ENCODE results near the gene HTR3C.
"Not testable (repeated sequence)": the region's sequence is repeated elsewhere in the genome, so short reads cannot be mapped to it uniquely, and the experiment has no call there.

HTR3C gene

DNA sequence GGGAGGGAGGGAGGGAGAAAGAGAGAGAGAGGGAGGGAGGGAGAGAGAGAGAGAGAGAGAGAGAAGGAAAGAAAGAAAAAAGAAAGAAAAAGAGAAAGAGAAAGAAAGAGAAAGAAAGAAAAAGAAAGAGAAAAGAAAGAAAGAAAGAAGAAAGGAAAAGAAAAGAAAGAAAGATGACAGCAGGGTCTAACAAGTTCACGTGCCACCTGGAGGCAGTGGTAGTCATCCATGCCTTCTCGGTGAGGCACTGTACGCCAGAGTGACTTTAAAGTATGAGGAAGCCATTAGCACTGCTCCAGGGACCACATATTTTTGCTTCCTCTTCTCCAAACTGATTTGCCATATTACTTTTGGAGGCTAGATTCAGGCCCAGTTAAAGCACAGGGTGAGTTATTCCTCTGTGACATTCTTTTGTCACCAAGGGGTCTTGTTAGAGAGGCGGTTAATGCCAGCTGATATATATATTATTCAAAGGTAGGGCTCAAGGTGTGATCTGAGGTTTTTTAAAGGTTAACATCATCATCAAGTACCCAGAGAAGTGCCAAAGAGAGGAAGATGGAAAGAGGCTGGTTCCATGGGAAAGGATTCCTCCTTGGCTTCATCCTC lies 21.6 kb upstream of the HTR3C start, which contains the start of gene HTR3D:
Gene HTR3D (plus strand): TSS at position 556 of the 606 bp plus-strand sequence. CDS start 0 bp downstream, at position 556.
- no peak for FAIRE-seq

DNA sequence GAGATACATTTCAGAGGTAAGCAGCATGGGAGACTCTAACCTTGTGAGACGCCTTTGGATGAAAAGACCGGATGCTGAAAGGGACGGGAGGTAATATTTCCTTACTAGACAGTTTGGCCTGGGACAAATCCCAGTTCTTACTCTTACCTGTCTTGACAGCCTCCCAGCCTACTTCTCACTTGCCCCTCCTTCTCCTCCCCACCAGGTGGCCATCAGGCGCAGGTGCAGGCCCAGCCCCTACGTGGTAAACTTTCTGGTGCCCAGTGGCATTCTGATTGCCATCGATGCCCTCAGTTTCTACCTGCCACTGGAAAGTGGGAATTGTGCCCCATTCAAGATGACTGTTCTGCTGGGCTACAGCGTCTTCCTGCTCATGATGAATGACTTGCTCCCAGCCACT lies 15.0 kb upstream of the HTR3C start:
- no peak for FAIRE-seq

DNA sequence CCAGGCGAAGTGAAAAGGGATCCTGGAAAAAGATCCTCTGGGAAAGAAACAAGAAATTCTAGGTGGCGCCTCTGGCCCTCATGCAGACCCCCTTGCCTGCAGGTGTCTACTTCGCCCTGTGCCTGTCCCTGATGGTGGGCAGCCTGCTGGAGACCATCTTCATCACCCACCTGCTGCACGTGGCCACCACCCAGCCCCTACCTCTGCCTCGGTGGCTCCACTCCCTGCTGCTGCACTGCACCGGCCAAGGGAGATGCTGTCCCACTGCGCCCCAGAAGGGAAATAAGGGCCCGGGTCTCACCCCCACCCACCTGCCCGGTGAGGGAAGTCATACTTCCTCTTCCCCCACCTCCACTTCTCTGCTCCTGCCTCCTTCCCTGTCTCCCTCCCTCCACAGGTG lies 14.5 kb upstream of the HTR3C start:
- not testable (repeated sequence) for FAIRE-seq

DNA sequence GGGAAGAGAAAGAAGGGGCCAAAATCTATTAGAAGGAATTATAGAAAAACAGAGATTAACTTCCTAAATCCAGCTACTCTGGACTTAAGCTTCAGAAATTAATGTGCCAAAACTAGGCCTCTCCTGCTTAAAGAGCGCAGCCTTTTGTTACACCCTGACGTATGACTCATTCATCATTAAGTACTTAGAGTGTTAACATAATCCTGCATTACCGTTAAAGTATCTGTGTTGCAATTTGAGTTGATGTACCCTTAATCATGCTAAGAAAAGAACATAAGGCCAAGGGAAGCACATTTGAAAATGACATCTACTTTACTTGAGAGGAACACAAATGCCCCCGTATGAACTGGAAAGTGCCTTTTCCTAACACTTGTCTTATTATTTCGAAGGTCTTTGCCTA lies 13.4 kb upstream of the HTR3C start:
- no peak for FAIRE-seq

DNA sequence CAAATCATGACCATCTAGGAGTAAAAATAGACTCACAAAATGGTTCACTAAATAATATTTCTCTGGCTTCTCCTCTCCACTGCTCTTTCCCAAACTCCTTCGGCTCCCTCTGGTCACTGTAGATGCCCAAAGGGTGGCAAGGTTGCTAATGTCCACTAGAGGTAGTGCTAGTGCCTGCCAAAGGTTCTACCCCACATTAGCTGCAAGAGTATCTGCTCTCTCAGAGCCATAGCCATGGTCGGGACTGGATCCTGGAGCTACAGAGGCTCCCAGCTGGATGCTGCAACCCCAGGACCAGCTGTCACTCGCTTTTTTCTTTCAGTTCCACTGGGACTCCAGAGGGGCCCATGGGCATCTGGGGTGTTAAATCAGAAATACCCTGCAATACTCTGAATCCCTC lies 12.8 kb upstream of the HTR3C start:
- no peak for FAIRE-seq

DNA sequence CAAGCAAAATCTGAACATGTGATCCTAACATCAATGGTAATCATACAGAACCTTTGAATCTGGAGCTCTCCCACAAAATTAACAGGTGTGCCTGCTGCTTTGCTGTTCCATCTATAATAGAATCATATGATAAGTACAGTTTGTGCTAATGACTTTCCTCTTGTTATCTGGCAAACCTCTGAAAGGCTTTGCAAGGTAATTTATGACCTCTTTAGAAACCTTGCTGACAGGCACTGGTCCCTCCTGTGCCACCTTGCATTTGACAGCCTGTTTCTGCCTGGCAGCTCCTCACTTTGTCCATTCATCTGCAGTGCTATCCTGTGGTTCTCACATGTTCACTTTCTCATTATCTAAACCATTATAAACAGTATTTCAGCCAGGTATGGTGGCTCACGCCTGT lies 10.2 kb upstream of the HTR3C start:
- no peak for FAIRE-seq

DNA sequence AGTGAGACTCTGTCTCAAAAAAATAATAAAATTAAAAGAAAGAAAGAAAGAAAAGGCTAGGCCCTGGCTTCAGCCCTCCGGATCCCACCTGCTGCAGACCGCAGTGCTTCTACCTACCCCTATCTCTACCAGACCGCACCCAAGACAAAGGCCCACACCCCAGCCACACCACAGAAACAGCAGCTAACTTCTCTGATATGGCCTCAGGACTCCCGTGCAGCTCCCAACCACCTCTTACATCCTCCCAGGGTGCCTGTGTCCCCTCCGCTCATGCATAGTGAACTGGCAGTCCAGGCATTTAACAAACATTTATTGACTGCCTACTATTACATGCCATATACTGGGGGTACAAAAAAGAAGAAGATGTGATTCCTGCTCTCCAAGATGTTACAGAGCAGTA lies 6.9 kb upstream of the HTR3C start:
- no peak for FAIRE-seq

DNA sequence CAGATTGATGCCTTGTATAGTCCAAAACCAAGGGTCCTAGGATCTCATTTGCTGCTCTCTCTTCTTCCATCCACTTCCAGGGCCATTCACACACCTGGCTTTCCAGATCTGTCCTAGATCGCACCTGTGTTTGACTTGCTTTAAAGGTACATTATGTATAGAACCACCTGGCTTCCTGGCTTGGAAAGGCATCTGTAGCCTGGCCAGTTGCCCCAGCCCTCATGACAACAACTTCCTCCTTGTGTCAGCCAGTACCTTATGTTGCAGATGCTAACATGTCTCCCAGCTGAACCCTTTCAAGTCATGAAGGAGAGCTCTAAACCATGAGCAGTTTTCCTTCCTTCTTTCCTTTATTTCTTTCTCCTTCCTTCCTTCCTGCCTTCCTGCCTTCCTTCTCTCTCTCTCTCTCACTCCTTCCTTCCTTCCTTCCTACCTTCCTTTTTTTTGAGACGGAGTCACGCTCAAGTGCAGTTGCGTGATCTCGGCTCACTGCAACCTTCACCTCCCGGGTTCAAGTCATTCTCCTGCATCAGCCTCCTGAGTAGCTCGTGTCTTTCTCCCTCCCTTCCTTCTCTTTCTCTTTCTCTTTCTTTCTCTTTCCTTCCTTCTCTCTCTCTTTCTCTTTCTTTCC lies 2.5 kb upstream of the HTR3C start:
- FAIRE-seq: no peak

DNA sequence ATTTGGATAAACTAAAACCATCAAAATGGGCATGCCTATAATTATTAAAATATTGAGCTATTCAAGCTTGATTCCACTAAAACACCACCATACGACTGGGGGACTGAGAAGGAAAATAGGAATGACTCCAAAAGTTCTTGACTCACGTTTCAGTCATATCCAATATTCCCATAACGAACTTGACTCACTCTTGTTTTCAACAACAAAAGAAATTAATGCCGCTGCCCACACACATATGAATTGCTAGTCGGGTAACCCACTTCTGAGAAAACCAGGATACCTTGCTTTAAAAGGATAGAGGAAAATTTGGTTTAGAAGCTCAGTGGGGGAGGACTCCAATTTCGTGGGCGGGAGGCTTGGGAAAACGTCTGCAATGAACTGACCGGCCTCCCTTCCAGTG lies 5.2 kb downstream of the HTR3C start:
- no peak for FAIRE-seq

DNA sequence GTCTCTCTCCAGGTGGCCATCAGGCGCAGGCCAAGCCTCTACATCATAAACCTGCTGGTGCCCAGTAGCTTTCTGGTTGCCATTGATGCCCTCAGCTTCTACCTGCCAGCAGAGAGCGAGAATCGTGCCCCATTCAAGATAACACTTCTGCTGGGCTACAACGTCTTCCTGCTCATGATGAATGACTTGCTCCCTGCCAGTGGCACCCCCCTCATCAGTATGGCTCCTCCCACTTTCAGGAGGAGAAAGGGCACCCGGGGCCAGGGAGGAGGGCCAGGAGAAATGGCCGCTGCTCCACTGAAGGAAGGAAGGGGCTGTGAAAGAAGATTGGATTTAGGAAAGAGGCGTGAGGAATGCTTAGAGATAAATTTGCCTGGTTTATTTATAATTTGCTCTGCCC lies 6.6 kb downstream of the HTR3C start:
- no peak for FAIRE-seq

DNA sequence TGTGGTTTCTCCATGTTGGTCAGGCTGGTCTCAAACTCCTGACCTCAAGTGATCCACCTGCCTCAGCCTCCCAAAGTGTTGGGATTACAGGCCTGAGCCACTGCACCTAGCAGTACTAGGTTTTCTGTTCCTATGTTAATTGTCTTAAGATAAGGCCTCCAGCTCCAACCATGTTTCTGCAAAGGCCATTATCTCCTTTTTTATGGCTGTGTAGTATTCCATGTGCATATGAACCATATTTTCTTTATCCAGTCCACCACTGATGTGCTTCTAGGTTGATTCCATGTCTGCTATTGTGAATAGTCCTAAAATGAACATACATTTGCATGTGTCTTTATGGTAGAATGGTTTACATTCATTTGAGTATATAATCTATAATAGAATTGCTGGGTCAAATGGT lies 9.8 kb downstream of the HTR3C start:
- no peak for FAIRE-seq

DNA sequence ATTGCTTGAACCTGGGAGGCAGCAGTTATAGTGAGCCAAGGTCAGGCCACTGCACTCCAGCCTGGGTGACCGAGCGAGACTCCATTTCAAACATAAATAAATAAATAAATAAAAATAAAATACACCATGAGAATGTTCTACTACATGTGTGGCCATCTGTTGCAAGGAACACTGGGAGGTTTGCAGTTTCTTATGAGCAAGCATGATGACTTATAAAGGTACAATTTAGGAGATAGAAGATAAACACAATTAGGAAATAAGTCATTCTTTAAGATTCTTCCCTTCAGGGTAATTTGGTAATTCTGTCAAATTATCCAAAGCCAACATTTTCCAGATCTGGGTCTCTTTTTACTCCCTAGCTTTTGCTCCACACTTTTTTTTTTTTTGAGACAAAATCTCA lies 13.4 kb downstream of the HTR3C start:
- no peak for FAIRE-seq

DNA sequence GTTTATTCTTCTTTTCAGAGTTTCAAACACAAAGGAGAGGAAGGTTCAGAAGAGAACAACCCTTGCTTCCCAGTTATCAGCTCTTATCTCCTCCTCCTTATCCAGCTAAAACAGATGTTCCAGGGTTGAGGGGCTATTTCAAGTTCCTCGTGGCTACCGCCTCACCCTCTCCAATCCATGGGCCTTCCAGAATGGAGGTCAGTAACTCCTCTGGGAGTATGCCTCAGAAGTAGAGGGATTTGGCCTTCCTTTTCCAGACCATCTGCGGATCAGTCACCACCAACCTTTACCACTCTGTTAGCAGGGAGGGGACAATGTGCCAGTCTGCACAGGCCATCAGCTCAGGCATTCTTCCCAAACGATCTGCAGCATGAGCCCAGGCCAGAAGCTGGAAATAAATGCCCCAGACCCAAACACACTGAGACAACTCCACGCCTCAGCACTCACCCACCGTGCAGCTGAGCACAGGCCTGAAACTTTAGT lies 14.8 kb downstream of the HTR3C start:
- FAIRE-seq: no peak

DNA sequence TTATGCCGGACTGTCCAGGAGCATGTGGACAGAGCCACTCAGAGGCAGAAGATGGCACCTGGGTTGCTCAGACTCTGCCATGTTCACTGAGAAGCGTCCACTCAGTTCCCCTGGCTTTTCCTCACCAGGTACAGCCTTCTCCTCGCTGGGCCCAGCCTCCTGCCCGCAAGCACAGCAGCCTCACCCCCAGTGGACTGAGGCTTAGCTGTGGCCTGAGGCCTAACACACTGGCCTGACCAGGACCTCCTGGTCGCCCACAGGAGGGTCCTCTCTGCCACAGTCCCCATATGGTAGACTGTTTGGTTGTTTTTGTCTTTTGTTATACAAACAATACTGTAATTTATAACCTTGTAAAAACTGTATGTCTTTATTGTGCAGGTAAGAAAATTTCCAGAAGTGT lies 15.5 kb downstream of the HTR3C start:
- no peak for FAIRE-seq

DNA sequence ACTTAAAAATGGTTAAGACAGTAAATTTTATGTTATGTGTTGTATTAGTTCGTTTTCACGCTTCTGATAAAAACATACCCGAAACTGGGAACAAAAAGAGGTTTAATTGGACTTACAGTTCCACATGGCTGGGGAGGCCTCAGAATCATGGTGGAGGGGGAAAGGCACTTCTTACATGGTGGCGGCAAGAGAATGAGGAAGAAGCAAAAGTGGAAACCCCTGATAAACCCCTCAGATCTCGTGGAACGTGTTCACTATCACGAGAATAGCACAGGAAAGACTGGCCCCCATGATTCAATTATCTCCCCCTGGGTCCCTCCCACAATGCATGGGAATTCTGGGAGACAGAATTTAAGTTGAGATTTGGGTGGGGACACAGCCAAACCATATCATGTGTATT lies 18.3 kb downstream of the HTR3C start:
- FAIRE-seq: not testable (repeated sequence)

DNA sequence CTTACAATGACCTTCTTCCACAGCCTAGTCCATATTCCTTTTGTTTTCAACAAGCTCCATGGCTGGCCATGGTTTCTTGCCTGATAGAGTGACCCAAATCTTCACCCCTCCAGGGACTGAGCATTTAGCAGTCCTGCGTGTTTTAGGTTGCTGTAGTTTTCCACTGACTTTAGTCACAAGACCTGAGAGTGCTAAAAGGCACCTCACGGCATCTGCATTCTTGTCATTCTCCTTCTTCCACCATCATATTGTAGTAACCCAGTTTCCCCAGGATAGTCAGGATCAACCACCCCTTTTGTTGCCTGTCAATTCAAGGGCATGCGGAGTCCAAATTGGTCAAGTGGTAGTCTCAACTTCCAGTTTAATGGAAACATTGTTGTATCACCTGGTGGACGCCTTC lies 20.8 kb downstream of the HTR3C start:
- FAIRE-seq: no peak

DNA sequence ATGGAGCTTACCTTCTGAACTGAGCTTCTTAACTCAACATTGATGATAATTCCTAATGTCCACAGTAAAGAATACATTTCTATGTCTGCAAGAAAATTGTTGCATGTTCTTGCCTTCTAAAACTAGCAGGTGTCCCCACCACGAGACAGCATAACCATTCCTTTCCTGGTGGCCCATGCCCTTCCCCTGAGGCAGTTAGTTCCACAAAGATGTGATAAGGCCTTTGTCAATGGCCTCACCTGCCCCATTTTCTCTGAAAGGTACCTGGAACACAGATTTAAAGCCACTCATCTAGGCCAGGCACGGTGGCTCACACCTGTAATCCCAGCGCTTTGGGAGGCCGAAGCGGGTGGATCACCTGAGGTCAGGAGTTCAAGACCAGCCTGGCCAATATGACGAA lies 23.1 kb downstream of the HTR3C start:
- FAIRE-seq: no peak

DNA sequence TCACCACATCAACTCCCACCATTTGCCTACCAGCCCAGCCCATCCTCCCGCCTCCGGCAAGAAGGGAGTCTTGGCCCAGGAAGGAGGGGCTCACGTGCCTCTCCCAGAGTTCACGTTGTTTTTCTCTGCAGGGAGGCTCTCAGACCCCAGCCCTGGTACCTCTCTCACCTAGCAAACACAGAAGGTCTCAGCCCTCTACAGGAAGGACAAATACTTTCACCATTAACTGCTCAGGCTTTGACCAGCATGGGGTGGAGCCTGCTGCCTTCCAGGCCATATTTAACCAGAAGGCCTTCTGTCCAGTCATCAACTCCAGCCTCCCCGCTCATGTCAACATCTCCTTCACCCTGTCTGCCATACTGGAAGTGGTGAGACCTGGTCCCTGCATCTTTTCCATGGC lies 25.0 kb downstream of the HTR3C start:
- no peak for FAIRE-seq

DNA sequence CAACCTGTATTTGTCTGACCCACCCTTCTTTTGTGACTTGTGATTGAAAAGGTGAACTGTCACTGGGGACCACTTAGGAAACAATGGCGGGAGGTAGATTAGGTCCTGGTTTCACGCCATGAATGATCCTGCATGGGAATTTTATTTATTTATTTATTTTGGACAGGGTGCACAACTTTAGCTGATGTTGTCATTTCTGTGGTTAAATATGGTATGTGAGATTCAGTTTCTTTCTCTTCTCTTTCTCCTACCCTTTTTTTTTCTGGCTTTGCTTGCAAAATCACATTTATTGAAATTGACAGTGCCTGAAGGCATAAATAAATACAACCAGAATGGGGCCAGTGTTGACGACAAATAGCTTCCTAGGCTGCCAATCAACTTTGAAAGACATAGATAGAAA lies 26.0 kb downstream of the HTR3C start:
- FAIRE-seq: no peak

DNA sequence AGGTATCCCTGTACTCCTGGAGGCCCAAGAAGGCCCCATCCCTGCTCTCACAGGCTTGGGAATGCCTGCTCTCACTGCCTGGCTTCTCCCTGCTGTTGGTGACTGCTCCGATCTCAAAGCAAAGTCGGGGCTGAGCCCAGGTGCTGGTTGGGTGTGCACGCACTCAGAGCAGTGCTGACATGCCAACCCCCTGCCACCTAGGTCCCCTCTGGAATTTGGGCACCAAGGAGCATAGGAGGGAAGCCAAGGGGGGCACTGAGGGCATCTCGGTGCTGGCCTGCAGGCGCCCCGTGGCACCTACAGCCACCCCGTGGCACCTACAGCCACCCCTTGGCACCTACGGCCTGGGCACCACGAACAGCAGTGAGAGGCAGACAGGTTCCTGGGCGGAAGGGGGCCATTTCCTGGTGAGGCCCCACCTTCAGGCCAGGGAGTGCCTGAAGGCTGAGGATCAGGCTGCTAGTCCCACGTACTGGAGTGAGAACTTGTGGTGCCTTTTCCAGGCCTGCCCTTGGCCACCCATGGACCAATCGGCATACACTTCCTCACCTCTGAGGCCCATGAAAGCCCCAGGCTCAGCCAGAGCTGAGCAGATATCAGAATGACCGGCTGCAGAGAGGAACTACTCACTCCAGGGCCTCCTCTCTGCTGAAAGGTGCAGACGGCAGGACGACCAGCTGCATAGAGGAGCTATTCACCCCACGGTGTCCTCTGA lies 28.4 kb downstream of the HTR3C start:
- FAIRE-seq: no peak

DNA sequence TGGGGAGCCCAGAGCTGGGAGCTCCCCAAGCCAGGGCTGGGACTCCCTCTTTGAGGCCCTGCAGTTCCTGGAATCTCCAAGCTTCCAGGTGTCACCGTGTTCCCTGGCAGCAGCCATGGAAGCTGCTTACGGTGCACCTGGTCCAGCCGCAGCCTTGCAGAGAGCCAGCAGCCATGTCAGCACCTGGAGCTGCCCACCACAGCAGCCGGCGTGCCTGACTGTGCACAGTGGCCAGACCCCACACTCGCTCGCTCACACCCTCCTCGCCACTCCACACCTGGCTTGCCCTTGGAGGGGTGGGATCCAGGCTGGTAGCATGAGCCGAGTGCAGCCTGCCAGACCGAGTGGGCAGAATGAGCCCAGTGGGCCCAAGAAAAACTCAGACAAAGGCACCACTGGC lies 29.2 kb downstream of the HTR3C start:
- FAIRE-seq: no peak

DNA sequence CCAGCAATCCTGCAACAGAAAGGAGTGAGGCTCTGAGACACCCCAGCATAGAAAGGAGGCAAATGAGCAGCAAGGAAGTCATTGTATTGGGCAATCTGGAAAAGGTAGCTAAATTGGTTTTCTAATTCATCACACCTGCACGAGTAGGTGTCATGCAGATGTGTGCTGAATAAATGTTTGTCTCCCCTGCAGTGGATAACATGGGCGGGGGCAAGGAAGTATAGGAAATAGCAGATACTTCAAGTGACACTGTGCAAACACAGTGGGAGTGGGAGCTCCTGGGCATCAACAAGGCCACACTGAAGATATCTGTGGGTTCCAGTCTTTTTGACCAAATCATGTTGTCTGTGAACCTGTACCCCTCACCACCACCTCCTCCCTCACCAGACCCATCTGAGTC lies 29.6 kb downstream of the HTR3C start:
- no peak for FAIRE-seq

DNA sequence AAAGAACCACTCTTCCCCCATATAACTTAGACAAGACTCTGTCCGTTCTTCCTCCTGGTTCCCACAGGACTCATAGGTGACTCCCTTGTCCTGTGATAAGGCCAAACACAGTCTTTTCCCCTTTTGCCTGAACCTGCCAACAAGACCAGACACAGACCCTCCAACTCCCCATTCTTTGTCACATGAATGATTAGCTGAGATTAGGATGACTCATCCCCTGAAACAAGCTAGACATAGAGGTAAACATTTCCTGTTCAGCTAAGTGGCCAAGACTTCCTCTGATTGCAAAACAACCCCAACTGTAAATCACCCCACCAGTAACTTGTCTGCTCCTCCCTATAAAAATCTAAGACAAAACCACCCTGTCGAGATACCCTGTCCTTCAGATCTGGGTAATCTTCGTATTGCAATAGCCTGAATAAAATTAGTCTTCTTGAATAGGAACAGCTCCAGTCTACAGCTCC lies 32.6 kb downstream of the HTR3C start:
- FAIRE-seq: no peak

DNA sequence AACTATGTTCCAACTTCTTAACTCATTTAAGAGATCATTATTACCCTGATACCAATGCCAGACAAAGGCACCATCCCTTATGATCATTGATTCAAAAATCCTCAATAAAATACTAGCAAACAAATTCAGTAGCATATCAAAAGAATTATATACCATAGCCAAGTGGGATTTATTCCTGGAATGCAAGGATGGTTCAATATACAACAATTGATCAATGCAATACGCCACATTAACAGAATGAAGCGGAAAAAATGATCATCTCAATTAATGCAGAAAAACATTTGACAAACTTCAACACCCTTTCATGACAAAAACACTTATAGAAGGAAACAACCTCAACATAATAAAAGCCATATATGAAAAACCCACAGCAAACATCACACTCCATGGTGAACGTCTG lies 39.4 kb downstream of the HTR3C start:
- no peak for FAIRE-seq

Measured in G401.6 (cell line).